Choroid plexus epithelial cell (primary cell): ENCODE results near the gene MAMSTR.
"Not testable (repeated sequence)": the region's sequence is repeated elsewhere in the genome, so short reads cannot be mapped to it uniquely, and the experiment has no call there.

ENCODE experiments used
- DNase-seq: peaks from one replicate; pipeline ENCODE4 v3.0.0-alpha.2; 2010; ENCODE audit warnings: low read depth
- H3K4me3 ChIP-seq: 2 replicates; pipeline ENCODE4 v1.5.1; 2011; ENCODE audit warnings: low read depth, mild to moderate bottlenecking, control low read depth, low read length, moderate library complexity
- CTCF ChIP-seq: conservative IDR thresholded peaks from 2 replicates; pipeline ENCODE4 v1.5.1; 2011; ENCODE audit warnings: low read depth, mild to moderate bottlenecking, control low read depth, inconsistent platforms, low read length, moderate library complexity

The MAMSTR gene

GRCh38 chr19:48689449-48689848 lies 30.1 kb downstream of the MAMSTR start:
- no peak overlapping the region for H3K4me3 ChIP-seq
- no peak for DNase-seq
- no peak for TF ChIP-seq CTCF

GRCh38 chr19:48687776-48688175 lies 31.7 kb downstream of the MAMSTR start:
- H3K4me3 ChIP-seq = no peak overlapping the region
- TF ChIP-seq CTCF = no peak
- DNase-seq = no peak

- not testable (repeated sequence) for H3K4me3 ChIP-seq, DNase-seq
Measured at GRCh38 chr19:48686637-48687036, 32.9 kb downstream of the MAMSTR start.

GRCh38 chr19:48686088-48686487 lies 33.4 kb downstream of the MAMSTR start:
- no peak overlapping the region for H3K4me3 ChIP-seq
- no peak for TF ChIP-seq CTCF
- no peak for DNase-seq

GRCh38 chr19:48685583-48685982 lies 33.9 kb downstream of the MAMSTR start:
- TF ChIP-seq CTCF = no peak
- DNase-seq = no peak
- H3K4me3 ChIP-seq = no peak overlapping the region

GRCh38 chr19:48683349-48683748 lies 36.2 kb downstream of the MAMSTR start:
- peak overlapping the region; percentile 28 for H3K4me3 ChIP-seq
- DNase-seq = peak; percentile 65
- TF ChIP-seq CTCF = no peak

GRCh38 chr19:48681127-48681470 lies 38.4 kb downstream of the MAMSTR start:
- H3K4me3 ChIP-seq = no peak overlapping the region
- peak; percentile 77 for DNase-seq
- no peak for TF ChIP-seq CTCF
